ENCODE data around the gene RETREG2.

DNA sequence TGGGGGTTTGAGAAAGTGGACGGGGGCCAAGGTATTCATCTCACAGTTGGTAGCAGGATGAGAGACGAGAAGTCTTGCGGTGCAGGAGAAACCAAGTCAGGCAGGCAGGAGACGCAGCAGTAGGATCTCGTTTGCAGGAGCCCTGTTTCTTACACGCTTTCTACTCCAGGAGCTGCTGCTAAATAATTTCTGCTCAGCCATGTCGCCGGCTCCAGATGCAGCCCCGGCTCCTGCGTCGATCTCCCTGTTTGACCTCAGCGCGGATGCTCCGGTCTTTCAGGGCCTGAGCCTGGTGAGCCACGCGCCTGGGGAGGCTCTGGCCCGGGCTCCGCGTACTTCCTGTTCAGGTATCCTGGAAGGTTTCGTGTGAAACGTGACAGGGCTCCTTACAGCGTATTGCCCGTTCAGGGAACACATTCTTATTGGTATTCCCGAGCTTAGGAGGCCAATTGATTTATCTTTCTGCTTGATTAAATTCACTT lies 52.0 kb downstream of the RETREG2 start:
- TF ChIP-seq ZNF274 (IDR thresholded peaks at IDR 0.05; ENCODE audit: low read depth, low read length) (no peak), YY1 (IDR thresholded peaks at IDR 0.05; ENCODE audit: insufficient read depth, insufficient read length) (no peak), SUZ12 (IDR thresholded peaks at IDR 0.05; ENCODE audit: extremely low read depth, insufficient read depth, insufficient read length) (no peak)

Data from NT2/D1 (cell line).